H1 (cell line): ENCODE measurements around the gene SBF1. TPM values are rescaled to one million over a fixed set of nuclear protein-coding genes. Genes with fewer than 3 reads are reported as not detected.

Source experiments
- CTCF ChIA-PET: fragments of 300-600 bp; sonication (Branson Sonifier 250); formaldehyde crosslinking; loops from one replicate; lab custom pipeline; 2021; ENCODE audit not compliant: partially characterized antibody; lab: Charles Lee
- POLR2A ChIA-PET: fragments of 300-600 bp; sonication (Branson Sonifier 250); formaldehyde crosslinking; loops from one replicate; lab custom pipeline; 2021; ENCODE audit warnings: inconsistent platforms; ENCODE audit not compliant: partially characterized antibody; lab: Charles Lee
- DNase-seq, 2 experiments: peaks; one replicate each; pipeline versions ENCODE4 v3.0.0 to v3.0.0-alpha.2; 2010 to 2022; ENCODE audit warnings: low spot score in 2 of 2, low read depth in 1 of 2, mixed read lengths in 1 of 2
- FAIRE-seq: peaks from 2 replicates; lab custom pipeline; 2011; peaks lifted over from hg19 to GRCh38; lab: Jason Lieb, UNC
- H2AFZ ChIP-seq: 2 replicates; pipeline ENCODE4 v1.8.1; 2012; ENCODE audit warnings: low read length, inconsistent platforms
- H2AK5ac ChIP-seq: 2 replicates; pipeline ENCODE4 v1.6.1; 2013; ENCODE audit warnings: low read depth, low read length
- H2BK120ac ChIP-seq: replicated peaks from 2 replicates; pipeline ENCODE3; 2013; ENCODE audit warnings: low read depth, low read length, inconsistent platforms
- H2BK12ac ChIP-seq: 2 replicates; pipeline ENCODE4 v1.6.1; 2013; ENCODE audit warnings: low read depth, low read length
- H2BK15ac ChIP-seq: 2 replicates; pipeline ENCODE4 v1.6.1; 2013; ENCODE audit warnings: low read length
- H2BK20ac ChIP-seq: 2 replicates; pipeline ENCODE4 v1.6.1; 2013; ENCODE audit warnings: low read length
- H2BK5ac ChIP-seq: 2 replicates; pipeline ENCODE4 v1.6.1; 2013; ENCODE audit warnings: low read depth, low read length
- H3K14ac ChIP-seq: 2 replicates; pipeline ENCODE4 v1.6.1; 2013; ENCODE audit warnings: inconsistent platforms; ENCODE audit not compliant: insufficient read length
- H3K18ac ChIP-seq: 2 replicates; pipeline ENCODE4 v1.6.1; 2013; ENCODE audit warnings: low read length; ENCODE audit errors: extremely low read depth
- H3K23ac ChIP-seq: 2 replicates; pipeline ENCODE4 v1.6.1; 2013; ENCODE audit warnings: inconsistent platforms; ENCODE audit not compliant: insufficient read length
- H3K23me2 ChIP-seq: 2 replicates; pipeline ENCODE4 v1.6.1; 2013; ENCODE audit warnings: low read depth, low read length
- H3K27ac ChIP-seq: 2 replicates; pipeline ENCODE4 v1.6.1; 2011; ENCODE audit warnings: low read depth, low read length, inconsistent platforms
- H3K27me3 ChIP-seq, 4 experiments: replicated peaks in 1 of 4; 1 replicate in 1 of 4; 2 replicates in 3 of 4; pipeline versions ENCODE4 v1.6.1 to v1.8.1; 2011 to 2013; ENCODE audit warnings: low read length in 3 of 4, mild to moderate bottlenecking in 3 of 4, inconsistent platforms in 2 of 4, mixed read lengths in 2 of 4, moderate library complexity in 1 of 4; ENCODE audit not compliant: control insufficient read depth in 3 of 4, insufficient read depth in 3 of 4; ENCODE audit errors: extremely low read depth in 1 of 4
- H3K36me3 ChIP-seq, 4 experiments: 2 replicates each; pipeline versions ENCODE4 v1.6.1 to v1.8.1; 2011 to 2013; ENCODE audit warnings: mild to moderate bottlenecking in 4 of 4, low read length in 3 of 4, moderate library complexity in 2 of 4, control low read depth in 1 of 4, inconsistent platforms in 1 of 4; ENCODE audit not compliant: insufficient read depth in 4 of 4, control insufficient read depth in 2 of 4
- H3K4ac ChIP-seq: replicated peaks from 2 replicates; pipeline ENCODE3; 2013; ENCODE audit warnings: low read length, low read depth, mixed read lengths, inconsistent platforms; ENCODE audit not compliant: insufficient read length
- H3K4me1 ChIP-seq, 4 experiments: replicated peaks in 1 of 4; 1 replicate in 1 of 4; 2 replicates in 3 of 4; pipeline versions ENCODE4 v1.6.1 to v1.8.1; 2011 to 2013; ENCODE audit warnings: low read length in 3 of 4, inconsistent platforms in 2 of 4, mixed read lengths in 1 of 4; ENCODE audit not compliant: insufficient read depth in 4 of 4, control insufficient read depth in 3 of 4
- H3K4me2 ChIP-seq, 2 experiments: 2 replicates each; pipeline versions ENCODE4 v1.6.1 to v1.8.1; 2011 to 2013; ENCODE audit warnings: low read depth in 2 of 2, low read length in 2 of 2, control low read depth in 1 of 2, inconsistent platforms in 1 of 2, mild to moderate bottlenecking in 1 of 2; ENCODE audit not compliant: insufficient read depth in 1 of 2
- H3K4me3 ChIP-seq, 4 experiments: fragments of 200-600, 300-600 bp in 1 of 4; sonication (generic), shearing (Covaris generic), sonication (Bioruptor Twin) in 1 of 4; 2 replicates each; pipeline versions ENCODE4 v1.5.1 to v1.8.1; 2011 to 2016; ENCODE audit warnings: low read length in 4 of 4, low read depth in 3 of 4, control low read depth in 2 of 4, inconsistent platforms in 2 of 4, mild to moderate bottlenecking in 2 of 4, mixed read lengths in 1 of 4, moderate library complexity in 1 of 4; ENCODE audit not compliant: insufficient read depth in 2 of 4; ENCODE audit errors: extremely low read depth in 1 of 4
- H3K56ac ChIP-seq: replicated peaks from 2 replicates; pipeline ENCODE3; 2013; ENCODE audit warnings: low read depth, mild to moderate bottlenecking, mixed read lengths, low read length, inconsistent platforms; ENCODE audit not compliant: insufficient read length
- H3K79me1 ChIP-seq: 2 replicates; pipeline ENCODE4 v1.6.1; 2013; ENCODE audit warnings: low read depth, low read length, control low read depth
- H3K79me2 ChIP-seq, 2 experiments: 2 replicates each; pipeline versions ENCODE4 v1.6.1 to v1.8.1; 2012 to 2013; ENCODE audit warnings: low read length in 2 of 2, mild to moderate bottlenecking in 2 of 2, inconsistent platforms in 1 of 2; ENCODE audit not compliant: insufficient read depth in 2 of 2, control insufficient read depth in 1 of 2
- H3K9ac ChIP-seq, 4 experiments: replicated peaks in 1 of 4; 1 replicate in 1 of 4; 2 replicates in 3 of 4; pipeline versions ENCODE4 v1.6.1 to v1.8.1; 2011 to 2013; ENCODE audit warnings: low read depth in 3 of 4, low read length in 3 of 4, control low read depth in 2 of 4, mild to moderate bottlenecking in 2 of 4, moderate library complexity in 2 of 4, inconsistent platforms in 1 of 4; ENCODE audit errors: extremely low read depth in 1 of 4
- H3K9me3 ChIP-seq, 2 experiments: 2 replicates each; pipeline versions ENCODE4 v1.6.1 to v1.8.1; 2012 to 2013; ENCODE audit warnings: mild to moderate bottlenecking in 2 of 2, moderate library complexity in 2 of 2, control low read depth in 1 of 2, inconsistent platforms in 1 of 2, low read depth in 1 of 2, low read length in 1 of 2, mixed read lengths in 1 of 2; ENCODE audit not compliant: insufficient read depth in 2 of 2
- H4K20me1 ChIP-seq, 2 experiments: replicated peaks in 1 of 2; 2 replicates each; pipeline versions ENCODE3 to v1.8.1; 2011 to 2013; ENCODE audit warnings: inconsistent platforms in 2 of 2, low read length in 2 of 2, mild to moderate bottlenecking in 1 of 2; ENCODE audit not compliant: insufficient read depth in 2 of 2, control insufficient read depth in 1 of 2
- H4K5ac ChIP-seq: 2 replicates; pipeline ENCODE4 v1.6.1; 2013; ENCODE audit warnings: low read length, low read depth, mixed read lengths, inconsistent platforms; ENCODE audit not compliant: insufficient read length
- H4K8ac ChIP-seq: 2 replicates; pipeline ENCODE4 v1.8.0; 2013; ENCODE audit warnings: mild to moderate bottlenecking, moderate library complexity, low read length, inconsistent platforms; ENCODE audit not compliant: insufficient read depth; ENCODE audit errors: extremely low read depth
- H4K91ac ChIP-seq: replicated peaks from 2 replicates; pipeline ENCODE3; 2013; ENCODE audit warnings: low read length, mixed read lengths, inconsistent platforms; ENCODE audit not compliant: insufficient read length
- CBX5 ChIP-seq: fragments of 300-800, 300-1000 bp; sonication (generic); IDR thresholded peaks from 2 replicates; pipeline ENCODE4 v1.7.1; 2016; ENCODE audit warnings: antibody characterized with exemption, low read length, low read depth
- CBX8 ChIP-seq: fragments of 300-800, 300-1000 bp; sonication (generic); IDR thresholded peaks from 2 replicates; pipeline ENCODE4 v1.7.1; 2016; ENCODE audit warnings: low read depth, low read length, borderline replicate concordance
- CEBPB ChIP-seq: IDR thresholded peaks from 2 replicates; pipeline ENCODE4 v1.6.1; 2012; ENCODE audit warnings: low read depth, low read length
- CTBP2 ChIP-seq: IDR thresholded peaks from 2 replicates; pipeline ENCODE4 v1.7.0; 2011; ENCODE audit warnings: borderline replicate concordance, mild to moderate bottlenecking, moderate library complexity, mixed read lengths, low read length; ENCODE audit not compliant: insufficient read depth, insufficient read length
- EZH2 ChIP-seq: fragments of 200-600 bp; sonication (generic); IDR thresholded peaks from 2 replicates; pipeline ENCODE4 v1.7.1; 2012; ENCODE audit warnings: low read depth, mild to moderate bottlenecking, moderate library complexity, low read length, inconsistent platforms; ENCODE audit not compliant: severe bottlenecking
- HDAC6 ChIP-seq: IDR thresholded peaks from one replicate; pipeline ENCODE4 v1.7.1; 2012; ENCODE audit warnings: low read depth, mild to moderate bottlenecking, inconsistent platforms, low read length, moderate library complexity
- KDM4A ChIP-seq: IDR thresholded peaks from one replicate; pipeline ENCODE4 v1.7.1; 2012; ENCODE audit warnings: low read depth, mild to moderate bottlenecking, moderate library complexity, low read length, inconsistent platforms; ENCODE audit not compliant: severe bottlenecking
- MAFK ChIP-seq: IDR thresholded peaks from 2 replicates; pipeline ENCODE4 v1.6.1; 2012; ENCODE audit warnings: low read depth, mild to moderate bottlenecking, improper control_type of control experiment, low read length
- RAD21 ChIP-seq, 2 experiments: IDR thresholded peaks in 1 of 2; conservative IDR thresholded peaks in 1 of 2; 2 replicates each; pipeline ENCODE4 v1.6.1; 2011; ENCODE audit warnings: low read depth in 2 of 2, low read length in 2 of 2, improper control_type of control experiment in 1 of 2, inconsistent platforms in 1 of 2, mild to moderate bottlenecking in 1 of 2, moderate library complexity in 1 of 2
- RNF2 ChIP-seq: fragments of 200-900, 300-1000 bp; sonication (generic); IDR thresholded peaks from 2 replicates; pipeline ENCODE4 v1.7.1; 2016; ENCODE audit warnings: borderline replicate concordance, low read depth, mild to moderate bottlenecking, antibody characterized with exemption, low read length; ENCODE audit not compliant: poor library complexity, severe bottlenecking; ENCODE audit errors: missing control alignments
- SP1 ChIP-seq: IDR thresholded peaks from 2 replicates; pipeline ENCODE4 v1.6.1; 2011; ENCODE audit warnings: low read depth, low read length
- SP4 ChIP-seq: IDR thresholded peaks from 2 replicates; pipeline ENCODE4 v1.6.1; 2012; ENCODE audit warnings: low read length, inconsistent platforms
- WGBS, 2 experiments: shearing (Covaris generic) in 1 of 2; methylation state at CpG; one replicate each; pipeline versions ENCODE4 v1.1.6 to v1.1.7; 2013 to 2015; ENCODE audit warnings: low lambda C conversion rate in 2 of 2, mixed read lengths in 2 of 2, inconsistent platforms in 1 of 2, low coverage in 1 of 2, missing lambda C conversion rate in 1 of 2; ENCODE audit not compliant: insufficient replicate concordance in 2 of 2, insufficient coverage in 1 of 2, insufficient read length in 1 of 2; ENCODE audit errors: extremely low coverage in 1 of 2, missing lambda C conversion rate in 1 of 2; 5-methylcytosine and 5-hydroxymethylcytosine counted together
- polyA plus RNA-seq, 7 experiments: library from polyadenylated mRNA; depleted of rRNA in 3 of 7; stranded (reverse) in 5 of 7; unstranded in 2 of 7; fragments of >200 nt in 5 of 7; fragments of 200-250 nt in 2 of 7; gene quantifications; 1 replicate in 5 of 7; 2 replicates in 1 of 7; 4 replicates in 1 of 7; pipeline versions ENCODE4 v1.2.1 to v1.2.3, GENCODE V29; 2011 to 2013; ENCODE audit warnings: missing spikeins in 2 of 7, mixed read lengths in 2 of 7
- total RNA-seq: library from RNA; stranded (reverse); fragmentation: NEBNext Ultra II Directional; extraction: Animal tissue kit (Norgen Biotek cat#: 25700); gene quantifications from 2 replicates; pipeline ENCODE4 v1.2.1, GENCODE V29; 2021

Gene SBF1
- total and polyA plus RNA-seq, 2 of the 8 experiments (the other 6 are each of a cell fraction or from before 2014, with no cell fraction given) = 29.1 to 71.5 TPM

- Histone ChIP-seq H3K9ac (no peak overlapping the region), H3K79me1 (no peaks in the 10 kb centered on the region), H2BK5ac (no peak overlapping the region), H3K9me3 (no peaks in the 10 kb centered on the region), H4K8ac (no peak overlapping the region), H2BK12ac (no peak overlapping the region), H4K5ac (no peak overlapping the region), H3K79me2 (no peaks in the 10 kb centered on the region), H3K27me3 (peaks cover 0 to 7% (median 3%) of the 10 kb centered on the region in 4 experiments; a peak in 4 of 7 replicates), H2BK15ac (no peak overlapping the region), H3K4me2 (no peak overlapping the region), H3K14ac (no peak overlapping the region), H3K23me2 (peaks cover 17% of the 10 kb centered on the region; the same call in 1 of the 2 replicates), H4K91ac (no peak overlapping the region), H4K20me1 (peaks cover 4 to 18% of the 10 kb centered on the region in 2 experiments), H3K4me3 (no peak overlapping the region), H2BK20ac (no peak overlapping the region), H3K56ac (no peak overlapping the region), H3K18ac (no peak overlapping the region), H3K4me1 (peaks cover 0 to 9% (median 5%) of the 10 kb centered on the region in 4 experiments; a peak in 5 of 7 replicates), H2AK5ac (no peak overlapping the region), H3K4ac (no peak overlapping the region), H3K36me3 (peaks cover 4 to 25% (median 19%) of the 10 kb centered on the region in 4 experiments; a peak in 7 of 8 replicates), H3K27ac (no peak overlapping the region), H2AFZ (no peak overlapping the region), H2BK120ac (no peak overlapping the region), H3K23ac (no peak overlapping the region)
- TF ChIP-seq CTBP2 (no peak), CBX8 (no peak), SP1 (no peak), MAFK (no peak), KDM4A (no peak), HDAC6 (no peak), CEBPB (no peak), RAD21 (IDR thresholded peaks at IDR 0.05 in 1 of 2, conservative IDR thresholded peaks at IDR 0.05 in 1 of 2; ENCODE audit: low read depth in 2 of 2, low read length in 2 of 2) (no peak), CBX5 (no peak), RNF2 (no peak), SP4 (no peak), EZH2 (no peak)
- POLR2A ChIA-PET = interaction anchor here (1.0 to 1.7 kb wide), 2 partner anchors 14 to 56 kb away, joined by 3 to 9 read pairs; partner anchors contain the start of genes LMF2 and NCAPH2
- FAIRE-seq (no peak), DNase-seq (no peak)
- CTCF ChIA-PET = interaction anchor here (0.6 to 1.5 kb wide), 7 partner anchors 13 to 798 kb away, joined by 3 to 4 read pairs (median 3); no protein-coding TSS in a partner anchor
- 87% methylated on average over 11 of the region's 15 CpGs; no CpG with 5 or more reads in 1 of the 2 experiments for WGBS, 2 experiments
Measured at GRCh38 chr22:50522208-50522805, 47.5 kb upstream of the SBF1 start.
